ENCODE results near the gene R3HDM2.
A peak's percentile ranks its signal among the peaks of the same experiment; 100 is the strongest.

Gene R3HDM2

GRCh38 chr12:57240066-57240921 is 190.5 kb downstream of the R3HDM2 start:
- peak in 1 of 2 donors; percentile 43 for DNase-seq (ENCODE audit: low read depth in 2 of 2)

GRCh38 chr12:57239587-57240065 is 191.2 kb downstream of the R3HDM2 start:
- DNase-seq (ENCODE audit: low read depth in 2 of 2), result no peak

- DNase-seq (ENCODE audit: low read depth in 2 of 2), result peak; percentile 65 to 75
These were observed 191.8 kb downstream of the R3HDM2 start for GRCh38 chr12:57238854-57239554.

GRCh38 chr12:57237932-57238853 is 192.7 kb downstream of the R3HDM2 start:
- DNase-seq (ENCODE audit: low read depth in 2 of 2), result no peak

GRCh38 chr12:57237596-57237931 is 193.3 kb downstream of the R3HDM2 start:
- DNase-seq (ENCODE audit: low read depth in 2 of 2), result no peak

- DNase-seq (ENCODE audit: low read depth in 2 of 2), result no peak
These were observed 193.8 kb downstream of the R3HDM2 start for GRCh38 chr12:57236925-57237595.

- DNase-seq (ENCODE audit: low read depth in 2 of 2), result no peak
These were observed 194.5 kb downstream of the R3HDM2 start for GRCh38 chr12:57236201-57236924.

- DNase-seq (ENCODE audit: low read depth in 2 of 2), result no peak
These were observed 195.1 kb downstream of the R3HDM2 start for GRCh38 chr12:57235728-57236131.

- no peak for DNase-seq (ENCODE audit: low read depth in 2 of 2)
These were observed 195.7 kb downstream of the R3HDM2 start for GRCh38 chr12:57235017-57235727.

- no peak for DNase-seq (ENCODE audit: low read depth in 2 of 2)
These were observed 196.2 kb downstream of the R3HDM2 start for GRCh38 chr12:57234571-57235016.

- no peak for DNase-seq (ENCODE audit: low read depth in 2 of 2)
These were observed 196.6 kb downstream of the R3HDM2 start for GRCh38 chr12:57234233-57234570.

GRCh38 chr12:57233357-57234232 is 197.2 kb downstream of the R3HDM2 start:
- DNase-seq (ENCODE audit: low read depth in 2 of 2), result no peak

- no peak for DNase-seq (ENCODE audit: low read depth in 2 of 2)
These were observed 198.6 kb downstream of the R3HDM2 start for GRCh38 chr12:57232156-57232756.

- no peak for DNase-seq (ENCODE audit: low read depth in 2 of 2)
These were observed 199.4 kb downstream of the R3HDM2 start for GRCh38 chr12:57231276-57232021.

- no peak for DNase-seq (ENCODE audit: low read depth in 2 of 2)
These were observed 200.3 kb downstream of the R3HDM2 start for GRCh38 chr12:57230381-57231155.

GRCh38 chr12:57229634-57230380 is 201.0 kb downstream of the R3HDM2 start, which contains the start of gene SHMT2:
TSS of gene SHMT2 (plus strand) at chr12:57229711. CDS start at chr12:57229779, 68 bp downstream.
- DNase-seq (ENCODE audit: low read depth in 2 of 2), result peak; percentile 78 to 80

Data from stimulated activated CD8-positive, alpha-beta memory T cell treated with anti-CD3 and anti-CD28 coated beads, Interleukin-7, amount 100 ng/mL, for 1 hour (primary cell).